Transverse colon (tissue), 4 donors: ENCODE results near the gene REEP6.

Experiments
- POLR2AphosphoS5 ChIP-seq, 3 donors: sonication (generic); formaldehyde crosslinking; IDR thresholded peaks; one replicate each; pipeline ENCODE4 v1.6.1; 2016; ENCODE audit warnings: antibody characterized with exemption in 3 of 3
- TF ChIP-seq, protein P1 (sequence below), 5 experiments: fragments of 200-600 bp in 3 of 5; fragments of 450-650 bp in 2 of 5; sonication (generic) in 3 of 5; IDR thresholded peaks; 1 replicate in 2 of 5; 2 replicates in 3 of 5; pipeline ENCODE4 v1.5.1; 2016 to 2017; ENCODE audit warnings: antibody characterized with exemption in 5 of 5, inconsistent platforms in 3 of 5, mild to moderate bottlenecking in 2 of 5, moderate library complexity in 1 of 5

DNA sequence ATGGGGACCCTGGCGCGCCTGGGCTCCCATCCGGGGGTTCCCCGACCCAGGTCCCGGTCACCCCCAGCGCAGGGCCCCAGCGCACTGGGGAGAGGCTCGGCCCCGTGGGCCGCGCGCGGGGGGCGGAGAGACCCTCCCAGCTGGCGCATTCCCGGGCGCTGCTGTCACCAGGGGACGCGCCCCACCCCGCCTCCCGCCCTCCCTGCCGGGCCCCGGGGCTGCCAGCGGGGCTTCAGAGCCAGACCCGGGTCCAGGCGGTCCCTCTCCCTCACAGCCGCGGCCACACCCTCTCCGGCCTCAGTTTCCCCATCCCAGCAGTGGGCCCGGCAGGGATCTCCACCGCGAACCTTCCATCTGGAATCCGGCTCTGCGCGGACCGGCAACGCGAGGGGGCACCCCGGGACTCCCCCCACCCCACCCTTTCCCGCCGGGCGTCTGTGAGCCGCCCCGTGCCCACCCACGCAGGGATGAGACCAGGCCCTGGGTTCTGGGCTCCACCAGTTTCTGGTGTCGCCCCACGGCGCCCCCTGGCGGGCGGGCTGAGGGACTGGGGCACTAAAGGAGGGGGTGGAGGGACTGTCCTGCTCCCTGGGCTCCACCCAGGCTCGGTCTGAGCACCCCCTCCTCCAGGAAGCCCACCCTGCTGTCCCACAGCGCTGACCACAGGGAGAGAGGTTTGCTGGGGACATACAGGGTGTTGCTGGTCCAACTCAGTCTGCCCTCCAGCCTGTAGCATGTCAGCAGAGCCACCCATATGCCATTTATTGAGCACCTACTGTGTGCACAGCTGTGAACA lies 22.7 kb downstream of the REEP6 start:
- TF ChIP-seq POLR2AphosphoS5 (IDR thresholded peaks at IDR 0.05): no peak
- TF ChIP-seq, protein P1, sequence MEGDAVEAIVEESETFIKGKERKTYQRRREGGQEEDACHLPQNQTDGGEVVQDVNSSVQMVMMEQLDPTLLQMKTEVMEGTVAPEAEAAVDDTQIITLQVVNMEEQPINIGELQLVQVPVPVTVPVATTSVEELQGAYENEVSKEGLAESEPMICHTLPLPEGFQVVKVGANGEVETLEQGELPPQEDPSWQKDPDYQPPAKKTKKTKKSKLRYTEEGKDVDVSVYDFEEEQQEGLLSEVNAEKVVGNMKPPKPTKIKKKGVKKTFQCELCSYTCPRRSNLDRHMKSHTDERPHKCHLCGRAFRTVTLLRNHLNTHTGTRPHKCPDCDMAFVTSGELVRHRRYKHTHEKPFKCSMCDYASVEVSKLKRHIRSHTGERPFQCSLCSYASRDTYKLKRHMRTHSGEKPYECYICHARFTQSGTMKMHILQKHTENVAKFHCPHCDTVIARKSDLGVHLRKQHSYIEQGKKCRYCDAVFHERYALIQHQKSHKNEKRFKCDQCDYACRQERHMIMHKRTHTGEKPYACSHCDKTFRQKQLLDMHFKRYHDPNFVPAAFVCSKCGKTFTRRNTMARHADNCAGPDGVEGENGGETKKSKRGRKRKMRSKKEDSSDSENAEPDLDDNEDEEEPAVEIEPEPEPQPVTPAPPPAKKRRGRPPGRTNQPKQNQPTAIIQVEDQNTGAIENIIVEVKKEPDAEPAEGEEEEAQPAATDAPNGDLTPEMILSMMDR (IDR thresholded peaks at IDR 0.05): peak; percentile 61 to 79 (median 71)
